ENCODE data around the gene HRK. TPM values are rescaled to one million over a fixed set of nuclear protein-coding genes. Genes with fewer than 3 reads are reported as not detected.

Gene HRK
- total and polyA plus RNA-seq, 2 of the 4 experiments (the other 2 are of a cell fraction): not detected

- H4K8ac ChIP-seq (ENCODE audit: low read depth in 2 of 2, low read length in 2 of 2): no peak overlapping the region
- no TSS peak for BruUV-seq (replicated peaks)
- no peaks in the 10 kb centered on the region for H3K36me3 ChIP-seq (ENCODE audit: control insufficient read depth, insufficient read depth, low read length)
- POLR2A ChIA-PET (ENCODE audit: unreplicated experiment): no interaction called here
- H3K79me1 ChIP-seq (ENCODE audit: low read depth in 1 of 2, low read length in 2 of 2): no peaks in the 10 kb centered on the region
- H3K23ac ChIP-seq (ENCODE audit: low read depth, low read length): no peak overlapping the region
- CTCF ChIA-PET: no interaction called here
- H2AK5ac ChIP-seq (ENCODE audit: low read depth, low read length): no peak overlapping the region; the same call in 1 of the 2 replicates
- peaks cover 12% of the 10 kb centered on the region for H3K27me3 ChIP-seq (ENCODE audit: control insufficient read depth, insufficient read depth, low read length)
- no peak for TF ChIP-seq POLR2A (IDR thresholded peaks at IDR 0.05; ENCODE audit: low read depth, low read length)
- TF ChIP-seq CEBPB (IDR thresholded peaks at IDR 0.05; ENCODE audit: low read depth, low read length): no peak
- no peak for TF ChIP-seq RCOR1 (IDR thresholded peaks at IDR 0.05; ENCODE audit: insufficient replicate concordance, low read length)
- H3K9ac ChIP-seq (ENCODE audit: low read depth, low read length): no peak overlapping the region
- H2BK5ac ChIP-seq (ENCODE audit: low read depth, low read length, poor library complexity, severe bottlenecking): no peak overlapping the region
- peaks cover 5% of the 10 kb centered on the region for H3K9me3 ChIP-seq (ENCODE audit: control insufficient read depth, insufficient read depth, low read length)
- H3K4me1 ChIP-seq (ENCODE audit: control insufficient read depth, insufficient read depth, low read length): no peaks in the 10 kb centered on the region
- H4K5ac ChIP-seq (ENCODE audit: low read depth, low read length): no peak overlapping the region
- no peak overlapping the region for H3K4ac ChIP-seq (ENCODE audit: low read depth, low read length)
- H3K9me1 ChIP-seq (ENCODE audit: insufficient read depth, low read length): no peaks in the 10 kb centered on the region
- in situ Hi-C loops (cut with MboI; ENCODE audit: low sequenced_read_pairs): no loop called here
- dilution Hi-C loops (cut with HindIII; ENCODE audit: low sequenced_read_pairs, unreplicated experiment): no loop called here
- no CpG with 5 or more reads among the region's 4 CpGs for WGBS, 2 experiments (ENCODE audit: extremely low coverage in 2 of 2, insufficient read length in 1 of 2)
- H3K27ac ChIP-seq (ENCODE audit: insufficient read depth, low read length): no peak overlapping the region
- H2BK20ac ChIP-seq (ENCODE audit: low read depth, low read length): no peak overlapping the region
- H4K91ac ChIP-seq (ENCODE audit: insufficient read depth, low read depth, low read length): no peak overlapping the region
- H3K4me2 ChIP-seq (ENCODE audit: low read depth, low read length): no peak overlapping the region
- H2AFZ ChIP-seq (replicated peaks; ENCODE audit: low read length, poor library complexity): no peak overlapping the region
- no peak overlapping the region for H3K4me3 ChIP-seq (ENCODE audit: insufficient read depth, low read depth, low read length)
- H3K56ac ChIP-seq (ENCODE audit: extremely low read depth, insufficient read depth, low read length): no peak overlapping the region
- intact Hi-C loops (cut with micrococcal nuclease): no loop called here
- DNase-seq (no peak), ATAC-seq (ENCODE audit: low read depth) (no peak)
- H3K18ac ChIP-seq (ENCODE audit: low read depth, low read length): no peak overlapping the region
- H3K14ac ChIP-seq (replicated peaks; ENCODE audit: low read depth, low read length): no peak overlapping the region
- no peaks in the 10 kb centered on the region for H4K20me1 ChIP-seq (ENCODE audit: insufficient read depth, low read length)
- H2BK120ac ChIP-seq (ENCODE audit: low read depth, low read length): 0 out of 2 replicates have a peak overlapping the region, but pooled peaks have one; percentile 8
- no peak overlapping the region for H2BK15ac ChIP-seq (ENCODE audit: low read depth, low read length)
- no peak overlapping the region for H2AK9ac ChIP-seq (replicated peaks; ENCODE audit: low read depth, low read length, poor library complexity)
Measured at GRCh38 chr12:116870306-116870705, 10.9 kb downstream of the HRK start.

Data from IMR-90 (cell line).